ENCODE measurements around the gene MFN1. TPM values are rescaled to one million over a fixed set of nuclear protein-coding genes. Genes with fewer than 3 reads are reported as not detected.

MFN1 gene
- total RNA-seq, 2 donors from 2014 or later: 37.3 to 44.3 TPM

DNA sequence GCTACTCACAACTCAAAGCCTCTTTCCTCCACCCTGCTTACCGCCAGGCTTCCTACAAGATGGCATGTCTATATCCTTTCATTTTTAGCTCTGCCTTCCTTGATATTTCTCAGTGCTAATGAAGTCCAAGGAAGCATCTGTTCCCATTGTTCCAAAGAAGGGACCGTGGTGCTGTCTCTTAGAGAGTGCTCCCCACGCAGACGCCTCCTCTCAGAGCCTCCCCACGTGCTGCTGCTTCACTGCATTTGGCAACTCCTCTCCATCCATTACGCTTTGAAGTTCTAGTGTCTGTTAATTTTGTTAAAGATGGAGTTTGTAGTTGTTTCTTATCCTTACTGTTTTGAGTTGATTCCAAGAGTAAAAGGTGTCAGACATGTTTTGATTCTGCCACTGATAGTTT is 77.6 kb downstream of the MFN1 start:
- Histone ChIP-seq H3K4me1 (replicated peaks) (no peaks in the 10 kb centered on the region), H3K9me3 (no peaks in the 10 kb centered on the region), H3K27ac (no peak overlapping the region), H3K4me3 (no peak overlapping the region), H3K27me3 (replicated peaks; ENCODE audit: insufficient read depth) (no peaks in the 10 kb centered on the region), H3K36me3 (no peaks in the 10 kb centered on the region)
- intact Hi-C loops (cut with DNase I): no loop called here
- no peak for DNase-seq (ENCODE audit: low spot score)
- 95% methylated on average over 6 of the region's 6 CpGs for WGBS
- TF ChIP-seq POLR2AphosphoS5 (IDR thresholded peaks at IDR 0.05) (no peak), POLR2A (IDR thresholded peaks at IDR 0.05) (no peak)
- TF ChIP-seq, protein P1, sequence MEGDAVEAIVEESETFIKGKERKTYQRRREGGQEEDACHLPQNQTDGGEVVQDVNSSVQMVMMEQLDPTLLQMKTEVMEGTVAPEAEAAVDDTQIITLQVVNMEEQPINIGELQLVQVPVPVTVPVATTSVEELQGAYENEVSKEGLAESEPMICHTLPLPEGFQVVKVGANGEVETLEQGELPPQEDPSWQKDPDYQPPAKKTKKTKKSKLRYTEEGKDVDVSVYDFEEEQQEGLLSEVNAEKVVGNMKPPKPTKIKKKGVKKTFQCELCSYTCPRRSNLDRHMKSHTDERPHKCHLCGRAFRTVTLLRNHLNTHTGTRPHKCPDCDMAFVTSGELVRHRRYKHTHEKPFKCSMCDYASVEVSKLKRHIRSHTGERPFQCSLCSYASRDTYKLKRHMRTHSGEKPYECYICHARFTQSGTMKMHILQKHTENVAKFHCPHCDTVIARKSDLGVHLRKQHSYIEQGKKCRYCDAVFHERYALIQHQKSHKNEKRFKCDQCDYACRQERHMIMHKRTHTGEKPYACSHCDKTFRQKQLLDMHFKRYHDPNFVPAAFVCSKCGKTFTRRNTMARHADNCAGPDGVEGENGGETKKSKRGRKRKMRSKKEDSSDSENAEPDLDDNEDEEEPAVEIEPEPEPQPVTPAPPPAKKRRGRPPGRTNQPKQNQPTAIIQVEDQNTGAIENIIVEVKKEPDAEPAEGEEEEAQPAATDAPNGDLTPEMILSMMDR (IDR thresholded peaks at IDR 0.05): no peak

DNA sequence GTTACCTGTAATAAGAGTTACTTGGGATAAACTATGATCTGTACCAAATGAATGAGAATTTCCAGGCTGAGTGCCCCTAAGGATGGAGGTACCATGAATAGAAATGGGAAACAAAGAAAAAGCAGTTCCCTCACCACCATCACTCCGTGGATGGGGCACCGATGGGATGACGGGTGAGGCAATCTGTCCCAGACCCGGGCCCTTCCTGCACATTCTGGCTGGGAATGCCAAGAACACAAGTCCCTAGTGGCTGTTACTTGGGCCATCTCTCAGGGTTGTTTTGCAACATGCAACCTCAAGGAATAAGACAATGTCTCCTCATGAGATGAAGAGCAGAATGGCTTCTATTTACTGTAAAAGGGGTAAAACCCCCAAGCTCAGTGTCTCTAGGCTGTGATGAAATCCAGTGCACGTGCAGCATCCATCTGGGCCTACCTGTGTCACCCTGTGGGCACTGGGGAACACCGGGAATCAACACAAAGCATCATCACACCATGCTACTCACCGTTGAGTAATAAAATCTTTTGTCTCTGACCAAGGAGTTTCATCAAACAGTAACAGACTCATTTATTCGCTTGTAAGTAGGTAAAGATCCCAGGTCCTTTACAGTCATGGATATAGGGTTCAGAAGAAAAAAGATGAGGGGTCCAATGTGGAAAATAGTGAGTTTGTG is 81.5 kb downstream of the MFN1 start:
- WGBS: 90% methylated on average over 8 of the region's 8 CpGs
- intact Hi-C loops (cut with DNase I): no loop called here
- Histone ChIP-seq H3K27ac (no peak overlapping the region), H3K4me1 (replicated peaks) (no peaks in the 10 kb centered on the region), H3K9me3 (no peaks in the 10 kb centered on the region), H3K36me3 (no peaks in the 10 kb centered on the region), H3K27me3 (replicated peaks; ENCODE audit: insufficient read depth) (no peaks in the 10 kb centered on the region), H3K4me3 (no peak overlapping the region)
- no peak for DNase-seq (ENCODE audit: low spot score)
- TF ChIP-seq POLR2A (IDR thresholded peaks at IDR 0.05) (no peak), POLR2AphosphoS5 (IDR thresholded peaks at IDR 0.05) (no peak)

DNA sequence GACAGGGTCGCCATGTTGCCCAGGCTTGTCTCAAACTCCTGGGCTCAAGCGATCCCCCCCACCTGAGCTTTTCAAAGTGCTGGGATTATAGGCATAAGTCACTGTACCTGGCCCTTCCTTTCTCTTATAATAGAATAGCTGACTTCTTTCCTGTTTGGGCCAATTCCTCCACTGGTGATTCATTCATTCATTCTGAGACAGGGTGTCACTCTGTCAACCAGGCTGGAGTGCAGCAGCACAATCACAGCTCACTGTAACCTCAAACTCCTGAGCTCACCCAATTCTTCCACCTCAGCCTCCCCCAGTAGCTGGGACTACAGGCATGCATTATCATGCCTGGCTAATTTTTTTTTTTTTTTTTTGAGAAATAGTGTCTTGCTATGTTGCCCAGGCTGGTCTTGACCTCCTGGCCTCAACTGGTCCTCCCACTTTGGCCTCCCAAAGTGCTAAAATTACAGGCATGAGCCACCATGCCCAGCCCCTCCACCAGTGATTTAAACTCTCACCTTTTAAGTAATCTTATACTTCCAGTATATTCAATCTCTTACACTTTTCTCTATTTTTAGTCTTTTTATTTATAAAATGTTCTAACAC is 82.9 kb downstream of the MFN1 start:
- H3K27me3 ChIP-seq (replicated peaks; ENCODE audit: insufficient read depth): no peaks in the 10 kb centered on the region
- TF ChIP-seq, protein P1 (IDR thresholded peaks at IDR 0.05): no peak
- TF ChIP-seq POLR2AphosphoS5 (IDR thresholded peaks at IDR 0.05) (no peak), POLR2A (IDR thresholded peaks at IDR 0.05) (no peak)
- H3K4me1 ChIP-seq (replicated peaks): no peaks in the 10 kb centered on the region
- 100% methylated on average over 2 of the region's 2 CpGs for WGBS
- intact Hi-C loops (cut with DNase I): no loop called here
- no peaks in the 10 kb centered on the region for H3K36me3 ChIP-seq
- no peak overlapping the region for H3K27ac ChIP-seq
- no peak overlapping the region for H3K4me3 ChIP-seq
- H3K9me3 ChIP-seq: no peaks in the 10 kb centered on the region
- DNase-seq (ENCODE audit: low spot score): no peak

DNA sequence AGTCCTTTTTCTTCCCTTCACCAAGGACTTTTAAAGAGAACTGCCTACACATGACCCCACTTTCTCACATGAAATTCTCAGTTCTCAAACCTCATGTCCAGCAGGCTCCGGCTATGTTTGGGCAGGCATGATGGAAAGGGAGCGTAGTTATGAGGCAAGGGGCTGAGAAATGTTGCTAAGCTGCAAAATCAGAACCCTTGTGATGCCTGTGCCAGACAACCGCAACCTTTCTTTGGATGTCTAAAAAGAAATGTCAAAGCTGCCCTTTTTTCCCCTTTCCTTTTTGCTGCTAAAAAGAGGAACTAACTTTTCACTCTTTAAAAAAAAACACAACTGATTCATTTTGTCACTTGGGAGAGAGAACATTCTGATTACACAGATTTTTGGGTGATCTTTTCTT is 84.5 kb downstream of the MFN1 start:
- Histone ChIP-seq H3K27me3 (replicated peaks; ENCODE audit: insufficient read depth) (no peaks in the 10 kb centered on the region), H3K4me3 (no peak overlapping the region), H3K9me3 (no peaks in the 10 kb centered on the region), H3K36me3 (no peaks in the 10 kb centered on the region), H3K4me1 (replicated peaks) (no peaks in the 10 kb centered on the region), H3K27ac (no peak overlapping the region)
- no peak for DNase-seq (ENCODE audit: low spot score)
- TF ChIP-seq, protein P1 (IDR thresholded peaks at IDR 0.05): no peak
- TF ChIP-seq POLR2AphosphoS5 (IDR thresholded peaks at IDR 0.05) (no peak), POLR2A (IDR thresholded peaks at IDR 0.05) (no peak)
- intact Hi-C loops (cut with DNase I): no loop called here
- WGBS: 81% methylated on average over 3 of the region's 3 CpGs

GRCh38 chr3:179432451-179432850 is 84.9 kb downstream of the MFN1 start:
- WGBS: 72% methylated on average over 1 of the region's 1 CpG
- Histone ChIP-seq H3K36me3 (no peaks in the 10 kb centered on the region), H3K27me3 (replicated peaks; ENCODE audit: insufficient read depth) (no peaks in the 10 kb centered on the region), H3K4me3 (no peak overlapping the region), H3K27ac (no peak overlapping the region), H3K9me3 (no peaks in the 10 kb centered on the region), H3K4me1 (replicated peaks) (no peaks in the 10 kb centered on the region)
- intact Hi-C loops (cut with DNase I): no loop called here
- no peak for DNase-seq (ENCODE audit: low spot score)
- TF ChIP-seq POLR2A (IDR thresholded peaks at IDR 0.05): no peak
- no peak for TF ChIP-seq POLR2AphosphoS5 (IDR thresholded peaks at IDR 0.05)
- TF ChIP-seq, protein P1 (IDR thresholded peaks at IDR 0.05): no peak
